ENCODE results near the gene BPHL. TPM values are rescaled to one million over a fixed set of nuclear protein-coding genes. Genes with fewer than 3 reads are reported as not detected.

The BPHL gene
- total RNA-seq, 2 experiments from 2014 or later, result 9.7 to 20.9 TPM

GRCh38 chr6:3163248-3163594 is 44.7 kb downstream of the BPHL start:
- Histone ChIP-seq H3K27ac (ENCODE audit: low read depth, low read length, poor library complexity, severe bottlenecking) (peak overlapping the region; percentile 41), H3K4me3 (ENCODE audit: low read depth, low read length, poor library complexity, severe bottlenecking) (peak overlapping the region; percentile 83), H3K79me2 (ENCODE audit: insufficient read depth, low read depth, low read length) (no peaks in the 10 kb centered on the region), H2AFZ (ENCODE audit: low read length) (peak overlapping the region; percentile 98), H3K4me2 (ENCODE audit: low read length) (peak overlapping the region; percentile 99), H3K9me2 (ENCODE audit: insufficient read depth, low read length) (no peaks in the 10 kb centered on the region), H3K9me3 (ENCODE audit: low read length) (no peaks in the 10 kb centered on the region), H3K36me3 (ENCODE audit: insufficient read depth, low read length) (no peaks in the 10 kb centered on the region), H4K20me1 (ENCODE audit: insufficient read depth, low read length) (no peaks in the 10 kb centered on the region), H3K4me1 (ENCODE audit: insufficient read depth, low read length, poor library complexity, severe bottlenecking) (peaks cover 41% of the 10 kb centered on the region)
- intact Hi-C loops (cut with micrococcal nuclease; ENCODE audit: unreplicated experiment), result loop anchor here (2.0 to 5.0 kb wide), 5 partner anchors 36 to 396 kb away; partner anchors contain the start of genes PSMG4 and WRNIP1
- TF ChIP-seq CTCF (conservative IDR thresholded peaks at IDR 0.05; ENCODE audit: low read length), result peak; percentile 47; the same call in 1 of the 2 replicates
- no peak for TF ChIP-seq EZH2phosphoT487 (IDR thresholded peaks at IDR 0.05; ENCODE audit: borderline replicate concordance, low read depth, low read length)
- no peak for DNase-seq (ENCODE audit: low spot score)
- BruUV-seq (replicated peaks), result no TSS peak
- ChIA-PET POLR2A (interaction anchor here (0.6 to 1.6 kb wide), 8 partner anchors 9 to 430 kb away, joined by 3 to 10 read pairs (median 4); no protein-coding TSS in a partner anchor), CTCF (ENCODE audit: unreplicated experiment) (interaction anchor here (1.2 to 2.1 kb wide), 2 partner anchors 11 to 75 kb away, joined by 3 to 7 read pairs; no protein-coding TSS in a partner anchor)

- Histone ChIP-seq H3K27ac (ENCODE audit: low read depth, low read length, poor library complexity, severe bottlenecking) (no peak overlapping the region), H3K4me1 (ENCODE audit: insufficient read depth, low read length, poor library complexity, severe bottlenecking) (peaks cover 37% of the 10 kb centered on the region), H3K4me2 (ENCODE audit: low read length) (no peak overlapping the region; the same call in 1 of the 2 replicates), H4K20me1 (ENCODE audit: insufficient read depth, low read length) (no peaks in the 10 kb centered on the region), H2AFZ (ENCODE audit: low read length) (no peak overlapping the region), H3K9me2 (ENCODE audit: insufficient read depth, low read length) (no peaks in the 10 kb centered on the region), H3K36me3 (ENCODE audit: insufficient read depth, low read length) (no peaks in the 10 kb centered on the region), H3K4me3 (ENCODE audit: low read depth, low read length, poor library complexity, severe bottlenecking) (no peak overlapping the region), H3K9me3 (ENCODE audit: low read length) (no peaks in the 10 kb centered on the region), H3K79me2 (ENCODE audit: insufficient read depth, low read depth, low read length) (no peaks in the 10 kb centered on the region)
- BruUV-seq (replicated peaks), result no TSS peak
- ChIA-PET POLR2A (no interaction called here), CTCF (ENCODE audit: unreplicated experiment) (no interaction called here)
- intact Hi-C loops (cut with micrococcal nuclease; ENCODE audit: unreplicated experiment), result loop anchor here (5.0 kb wide), 2 partner anchors 73 to 397 kb away; partner anchors contain the start of gene WRNIP1
- no peak for DNase-seq (ENCODE audit: low spot score)
- no peak for TF ChIP-seq EZH2phosphoT487 (IDR thresholded peaks at IDR 0.05; ENCODE audit: borderline replicate concordance, low read depth, low read length)
- TF ChIP-seq CTCF (conservative IDR thresholded peaks at IDR 0.05; ENCODE audit: low read length), result no peak
Observed at GRCh38 chr6:3164388-3164787, 45.9 kb downstream of the BPHL start.
